ENCODE data around the gene BAK1. TPM values are rescaled to one million over a fixed set of nuclear protein-coding genes. Genes with fewer than 3 reads are reported as not detected.
A peak's percentile ranks its signal among the peaks of the same experiment; 100 is the strongest.

Gene BAK1
- total and polyA plus RNA-seq, 2 donors (not counting 1 experiment from before 2014, with no cell fraction given) = 12.9 to 13.0 TPM

DNA sequence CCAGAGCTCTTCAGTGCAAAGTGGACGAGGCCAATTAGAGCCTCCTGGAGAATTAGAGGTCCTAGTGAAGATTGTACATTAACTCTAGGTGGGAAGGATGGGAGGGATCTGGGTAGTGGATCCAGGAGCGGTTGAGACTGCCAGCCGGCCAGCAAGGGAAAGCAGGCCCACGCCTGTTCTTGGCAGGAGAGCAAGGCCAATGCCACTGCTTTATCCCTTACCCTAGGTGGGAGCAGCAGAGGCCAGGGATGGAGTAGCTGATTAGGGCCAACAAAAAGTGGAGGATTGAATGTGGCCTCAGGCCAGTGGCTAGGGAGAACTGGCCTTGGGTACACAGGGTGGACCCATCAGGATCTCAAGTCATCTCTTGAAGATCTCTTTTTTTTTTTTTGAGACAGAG lies 44.8 kb upstream of the BAK1 start:
- no peaks in the 10 kb centered on the region for H3K36me3 ChIP-seq (ENCODE audit: control insufficient read depth, insufficient read depth, low read length)
- no peak overlapping the region for H3K4me3 ChIP-seq (replicated peaks in 1 of 4; ENCODE audit: control extremely low read depth in 1 of 4, insufficient read depth in 1 of 4, low read depth in 3 of 4, low read length in 4 of 4)
- H3K4me1 ChIP-seq (ENCODE audit: control insufficient read depth, extremely low read depth, insufficient read depth, low read length) = peaks cover 11% of the 10 kb centered on the region
- no peaks in the 10 kb centered on the region for H3K9me3 ChIP-seq (ENCODE audit: control insufficient read depth, insufficient read depth, low read depth, low read length)
- H3K79me2 ChIP-seq (ENCODE audit: control insufficient read depth, insufficient read depth, low read length) = peaks cover 55% of the 10 kb centered on the region
- DNase-seq (ENCODE audit: low read depth in 2 of 2) = no peak
- H3K4me2 ChIP-seq (ENCODE audit: extremely low read depth, insufficient read depth, low read length) = no peak overlapping the region
- no peaks in the 10 kb centered on the region for H3K27me3 ChIP-seq (ENCODE audit: control insufficient read depth, insufficient read depth, low read length)
- no peak overlapping the region for H2AFZ ChIP-seq (ENCODE audit: low read length)
- no peak overlapping the region for H3K27ac ChIP-seq (ENCODE audit: insufficient read depth, low read length)
- H4K20me1 ChIP-seq (ENCODE audit: control insufficient read depth, extremely low read depth, insufficient read depth, low read length) = no peaks in the 10 kb centered on the region
- TF ChIP-seq EZH2 (IDR thresholded peaks at IDR 0.05; ENCODE audit: low read length, missing control alignments) = no peak
- TF ChIP-seq, protein P1, sequence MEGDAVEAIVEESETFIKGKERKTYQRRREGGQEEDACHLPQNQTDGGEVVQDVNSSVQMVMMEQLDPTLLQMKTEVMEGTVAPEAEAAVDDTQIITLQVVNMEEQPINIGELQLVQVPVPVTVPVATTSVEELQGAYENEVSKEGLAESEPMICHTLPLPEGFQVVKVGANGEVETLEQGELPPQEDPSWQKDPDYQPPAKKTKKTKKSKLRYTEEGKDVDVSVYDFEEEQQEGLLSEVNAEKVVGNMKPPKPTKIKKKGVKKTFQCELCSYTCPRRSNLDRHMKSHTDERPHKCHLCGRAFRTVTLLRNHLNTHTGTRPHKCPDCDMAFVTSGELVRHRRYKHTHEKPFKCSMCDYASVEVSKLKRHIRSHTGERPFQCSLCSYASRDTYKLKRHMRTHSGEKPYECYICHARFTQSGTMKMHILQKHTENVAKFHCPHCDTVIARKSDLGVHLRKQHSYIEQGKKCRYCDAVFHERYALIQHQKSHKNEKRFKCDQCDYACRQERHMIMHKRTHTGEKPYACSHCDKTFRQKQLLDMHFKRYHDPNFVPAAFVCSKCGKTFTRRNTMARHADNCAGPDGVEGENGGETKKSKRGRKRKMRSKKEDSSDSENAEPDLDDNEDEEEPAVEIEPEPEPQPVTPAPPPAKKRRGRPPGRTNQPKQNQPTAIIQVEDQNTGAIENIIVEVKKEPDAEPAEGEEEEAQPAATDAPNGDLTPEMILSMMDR (conservative IDR thresholded peaks at IDR 0.05 in 1 of 2, IDR thresholded peaks at IDR 0.05 in 1 of 2; ENCODE audit: low read depth in 1 of 2, low read length in 2 of 2) = no peak
- H3K9ac ChIP-seq (ENCODE audit: insufficient read depth, low read length) = no peak overlapping the region

GRCh38 chr6:33623895-33624381 lies 43.9 kb upstream of the BAK1 start:
- Histone ChIP-seq H3K27me3 (ENCODE audit: control insufficient read depth, insufficient read depth, low read length) (no peaks in the 10 kb centered on the region), H3K9ac (ENCODE audit: insufficient read depth, low read length) (no peak overlapping the region), H3K4me3 (replicated peaks in 1 of 4; ENCODE audit: control extremely low read depth in 1 of 4, insufficient read depth in 1 of 4, low read depth in 3 of 4, low read length in 4 of 4) (peak overlapping the region in 1 of 4 experiments; percentile 7), H3K4me1 (ENCODE audit: control insufficient read depth, extremely low read depth, insufficient read depth, low read length) (peaks cover 13% of the 10 kb centered on the region), H3K9me3 (ENCODE audit: control insufficient read depth, insufficient read depth, low read depth, low read length) (no peaks in the 10 kb centered on the region), H3K79me2 (ENCODE audit: control insufficient read depth, insufficient read depth, low read length) (peaks cover 55% of the 10 kb centered on the region), H2AFZ (ENCODE audit: low read length) (no peak overlapping the region), H3K36me3 (ENCODE audit: control insufficient read depth, insufficient read depth, low read length) (no peaks in the 10 kb centered on the region), H3K4me2 (ENCODE audit: extremely low read depth, insufficient read depth, low read length) (no peak overlapping the region), H4K20me1 (ENCODE audit: control insufficient read depth, extremely low read depth, insufficient read depth, low read length) (no peaks in the 10 kb centered on the region), H3K27ac (ENCODE audit: insufficient read depth, low read length) (no peak overlapping the region)
- DNase-seq (ENCODE audit: low read depth in 2 of 2) = no peak
- no peak for TF ChIP-seq EZH2 (IDR thresholded peaks at IDR 0.05; ENCODE audit: low read length, missing control alignments)
- TF ChIP-seq, protein P1 (conservative IDR thresholded peaks at IDR 0.05 in 1 of 2, IDR thresholded peaks at IDR 0.05 in 1 of 2; ENCODE audit: low read depth in 1 of 2, low read length in 2 of 2) = no peak

- H3K36me3 ChIP-seq (ENCODE audit: control insufficient read depth, insufficient read depth, low read length) = no peaks in the 10 kb centered on the region
- H3K27ac ChIP-seq (ENCODE audit: insufficient read depth, low read length) = peak overlapping the region; percentile 58
- no peaks in the 10 kb centered on the region for H3K27me3 ChIP-seq (ENCODE audit: control insufficient read depth, insufficient read depth, low read length)
- H3K4me3 ChIP-seq (replicated peaks in 1 of 4; ENCODE audit: control extremely low read depth in 1 of 4, insufficient read depth in 1 of 4, low read depth in 3 of 4, low read length in 4 of 4) = peak overlapping the region; percentile 54 to 76 (median 70)
- no peak for TF ChIP-seq EZH2 (IDR thresholded peaks at IDR 0.05; ENCODE audit: low read length, missing control alignments)
- TF ChIP-seq, protein P1 (conservative IDR thresholded peaks at IDR 0.05 in 1 of 2, IDR thresholded peaks at IDR 0.05 in 1 of 2; ENCODE audit: low read depth in 1 of 2, low read length in 2 of 2) = no peak
- no peaks in the 10 kb centered on the region for H3K9me3 ChIP-seq (ENCODE audit: control insufficient read depth, insufficient read depth, low read depth, low read length)
- peaks cover 13% of the 10 kb centered on the region for H3K4me1 ChIP-seq (ENCODE audit: control insufficient read depth, extremely low read depth, insufficient read depth, low read length)
- no peak overlapping the region for H2AFZ ChIP-seq (ENCODE audit: low read length)
- H3K9ac ChIP-seq (ENCODE audit: insufficient read depth, low read length) = no peak overlapping the region
- H4K20me1 ChIP-seq (ENCODE audit: control insufficient read depth, extremely low read depth, insufficient read depth, low read length) = no peaks in the 10 kb centered on the region
- H3K79me2 ChIP-seq (ENCODE audit: control insufficient read depth, insufficient read depth, low read length) = peaks cover 47% of the 10 kb centered on the region
- peak in 1 of 2 donors; percentile 44 for DNase-seq (ENCODE audit: low read depth in 2 of 2)
- H3K4me2 ChIP-seq (ENCODE audit: extremely low read depth, insufficient read depth, low read length) = peak overlapping the region; percentile 84
Observed at GRCh38 chr6:33622456-33623431, 42.7 kb upstream of the BAK1 start.
